GM23338 (cell line): Measurements from ENCODE around the gene UGGT2. TPM values are rescaled to one million over a fixed set of nuclear protein-coding genes. Genes with fewer than 3 reads are reported as not detected.

ENCODE experiments used
- ATAC-seq: fragments of 200-7000 bp; cut with Tn5 transposase; 3 replicates; pipeline ENCODE4 v1.9.1; 2020
- DNase-seq: peaks from one replicate; pipeline ENCODE4 v3.0.0-alpha.2; 2015; ENCODE audit warnings: low spot score
- H2AFZ ChIP-seq: fragments of 200-600 bp; sonication (generic); 2 replicates; pipeline ENCODE4 v1.8.0; 2016; ENCODE audit warnings: antibody characterized with exemption, mild to moderate bottlenecking, moderate library complexity
- H3F3A ChIP-seq: fragments of 200-600 bp; sonication (generic); replicated peaks from 2 replicates; pipeline ENCODE4 v1.8.0; 2017; ENCODE audit warnings: antibody characterized with exemption, mixed run types, low read depth
- H3K27ac ChIP-seq: fragments of 200-600 bp; sonication (generic); 2 replicates; pipeline ENCODE4 v1.6.1; 2016; ENCODE audit warnings: low read depth
- H3K27me3 ChIP-seq: fragments of 200-600 bp; sonication (generic); 2 replicates; pipeline ENCODE4 v1.8.0; 2016; ENCODE audit warnings: mild to moderate bottlenecking, mixed run types, moderate library complexity; ENCODE audit not compliant: insufficient read depth
- H3K36me3 ChIP-seq: fragments of 200-600 bp; sonication (generic); 2 replicates; pipeline ENCODE4 v1.8.0; 2016; ENCODE audit warnings: mild to moderate bottlenecking; ENCODE audit not compliant: insufficient read depth
- H3K4me1 ChIP-seq: fragments of 200-600 bp; sonication (generic); 2 replicates; pipeline ENCODE4 v1.8.0; 2016; ENCODE audit warnings: mild to moderate bottlenecking, moderate library complexity; ENCODE audit not compliant: insufficient read depth
- H3K4me2 ChIP-seq: fragments of 200-600 bp; sonication (generic); 2 replicates; pipeline ENCODE4 v1.7.1; 2017; ENCODE audit warnings: mixed run types
- H3K4me3 ChIP-seq: fragments of 200-600 bp; sonication (generic); 2 replicates; pipeline ENCODE4 v1.6.1; 2016; ENCODE audit warnings: mixed run types
- H3K79me2 ChIP-seq: fragments of 200-600 bp; sonication (generic); replicated peaks from 2 replicates; pipeline ENCODE4 v1.8.0; 2017; ENCODE audit warnings: mild to moderate bottlenecking; ENCODE audit not compliant: insufficient read depth
- H3K9me2 ChIP-seq: fragments of 200-600 bp; sonication (generic); 2 replicates; pipeline ENCODE4 v1.8.0; 2017; ENCODE audit not compliant: insufficient read depth
- H4K20me1 ChIP-seq: fragments of 200-600 bp; sonication (generic); replicated peaks from 2 replicates; pipeline ENCODE4 v1.8.0; 2017; ENCODE audit warnings: mild to moderate bottlenecking; ENCODE audit not compliant: insufficient read depth
- H3K27ac Mint-ChIP-seq: 2 replicates; pipeline ENCODE4 v1.8.0; 2020; ENCODE audit warnings: inconsistent platforms, mild to moderate bottlenecking, moderate library complexity, mixed read lengths
- H3K27me3 Mint-ChIP-seq: 3 replicates; pipeline ENCODE4 v1.8.0; 2022; ENCODE audit warnings: low read depth, mild to moderate bottlenecking, moderate library complexity, mixed read lengths, inconsistent platforms; ENCODE audit not compliant: insufficient read depth, poor library complexity
- H3K36me3 Mint-ChIP-seq: 3 replicates; pipeline ENCODE4 v1.8.0; 2021; ENCODE audit warnings: low read depth, mild to moderate bottlenecking, inconsistent platforms, moderate library complexity, mixed read lengths
- H3K4me1 Mint-ChIP-seq: 3 replicates; pipeline ENCODE4 v1.8.0; 2020; ENCODE audit warnings: mild to moderate bottlenecking, inconsistent platforms, mixed read lengths
- H3K4me3 Mint-ChIP-seq: 3 replicates; pipeline ENCODE4 v1.8.0; 2021; ENCODE audit warnings: moderate library complexity, mild to moderate bottlenecking, inconsistent platforms, mixed read lengths
- H3K9me3 Mint-ChIP-seq: 3 replicates; pipeline ENCODE4 v1.8.0; 2020; ENCODE audit warnings: moderate library complexity, mild to moderate bottlenecking, inconsistent platforms, mixed read lengths
- ZNF331 ChIP-seq: fragments of 250-450 bp; sonication (Bioruptor Pico); IDR thresholded peaks from 2 replicates; pipeline ENCODE4 v1.5.0; 2020; ENCODE audit warnings: low read depth, mild to moderate bottlenecking, moderate library complexity
- polyA plus RNA-seq: library from polyadenylated mRNA; unstranded; fragments of >200 nt; fragmentation: Nextera tagmentation; extraction: Ambion mirVana; gene quantifications from 2 replicates; pipeline ENCODE4 v1.2.1, GENCODE V29; 2016
- total RNA-seq: library from RNA; depleted of rRNA; stranded (reverse); fragments of >200 nt; shearing (Covaris generic); gene quantifications from 2 replicates; pipeline ENCODE4 v1.2.3, GENCODE V29; 2014
- TF ChIP-seq, protein P1 (sequence below): IDR thresholded peaks from one replicate; pipeline ENCODE4 v1.6.1; 2018; ENCODE audit warnings: antibody characterized with exemption; ENCODE audit not compliant: unreplicated experiment
- TF ChIP-seq, protein P2 (sequence below): fragments of 250-450 bp; sonication (Bioruptor Pico); IDR thresholded peaks from 2 replicates; pipeline ENCODE4 v1.5.0; 2020; ENCODE audit warnings: mild to moderate bottlenecking, moderate library complexity

The UGGT2 gene
- total and polyA plus RNA-seq, 2 experiments from 2014 or later = 44.0 to 60.5 TPM

DNA sequence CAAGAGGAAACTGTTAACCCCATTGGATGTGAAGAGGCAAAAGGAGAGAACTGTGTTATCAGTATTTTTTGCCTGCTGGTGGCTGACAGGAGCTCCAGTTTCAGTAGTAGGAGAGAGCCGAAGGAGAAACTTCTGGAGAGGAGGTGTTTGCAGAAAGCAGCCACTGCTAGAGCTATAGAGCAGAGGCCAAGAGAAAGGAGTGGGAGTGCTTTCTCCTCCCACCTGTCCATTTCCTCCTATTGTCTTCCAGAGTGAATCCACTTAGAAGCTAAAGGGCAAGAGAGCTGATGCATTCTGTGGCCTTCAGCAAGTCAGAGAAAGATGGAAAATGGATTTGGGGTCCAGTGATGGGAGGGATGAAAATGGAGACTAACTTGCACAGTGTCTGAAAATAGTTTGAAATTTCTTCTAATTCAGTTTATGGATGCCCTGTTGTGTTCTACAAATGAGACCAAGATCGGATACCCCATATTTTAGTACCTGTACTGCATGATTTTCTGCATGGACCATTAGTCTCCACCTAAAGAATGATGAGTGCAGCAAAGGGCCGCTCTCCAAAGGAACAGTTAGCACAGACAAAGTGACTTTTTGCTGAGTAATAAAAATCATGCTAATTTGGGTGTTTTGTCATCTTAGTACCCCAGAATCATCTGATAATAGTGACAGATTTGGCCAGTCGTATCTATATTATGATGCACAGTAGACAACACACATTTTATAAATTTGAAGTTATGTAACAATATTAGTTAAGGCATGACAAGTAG lies 47.4 kb upstream of the UGGT2 start:
- Mint-ChIP-seq H3K9me3 (no peaks in the 10 kb centered on the region; the same call in 2 of the 3 replicates), H3K27ac (no peak overlapping the region), H3K4me3 (no peak overlapping the region), H3K36me3 (no peaks in the 10 kb centered on the region; the same call in 2 of the 3 replicates), H3K27me3 (peaks cover 4% of the 10 kb centered on the region), H3K4me1 (peaks cover 22% of the 10 kb centered on the region; the same call in 2 of the 3 replicates)
- no peaks in the 10 kb centered on the region for H3F3A ChIP-seq
- H3K4me2 ChIP-seq = no peak overlapping the region
- 0 out of 2 replicates have a peak overlapping the region, but pooled peaks have one; percentile 21 for H2AFZ ChIP-seq
- peak; percentile 76 for ATAC-seq
- TF ChIP-seq, protein P1, sequence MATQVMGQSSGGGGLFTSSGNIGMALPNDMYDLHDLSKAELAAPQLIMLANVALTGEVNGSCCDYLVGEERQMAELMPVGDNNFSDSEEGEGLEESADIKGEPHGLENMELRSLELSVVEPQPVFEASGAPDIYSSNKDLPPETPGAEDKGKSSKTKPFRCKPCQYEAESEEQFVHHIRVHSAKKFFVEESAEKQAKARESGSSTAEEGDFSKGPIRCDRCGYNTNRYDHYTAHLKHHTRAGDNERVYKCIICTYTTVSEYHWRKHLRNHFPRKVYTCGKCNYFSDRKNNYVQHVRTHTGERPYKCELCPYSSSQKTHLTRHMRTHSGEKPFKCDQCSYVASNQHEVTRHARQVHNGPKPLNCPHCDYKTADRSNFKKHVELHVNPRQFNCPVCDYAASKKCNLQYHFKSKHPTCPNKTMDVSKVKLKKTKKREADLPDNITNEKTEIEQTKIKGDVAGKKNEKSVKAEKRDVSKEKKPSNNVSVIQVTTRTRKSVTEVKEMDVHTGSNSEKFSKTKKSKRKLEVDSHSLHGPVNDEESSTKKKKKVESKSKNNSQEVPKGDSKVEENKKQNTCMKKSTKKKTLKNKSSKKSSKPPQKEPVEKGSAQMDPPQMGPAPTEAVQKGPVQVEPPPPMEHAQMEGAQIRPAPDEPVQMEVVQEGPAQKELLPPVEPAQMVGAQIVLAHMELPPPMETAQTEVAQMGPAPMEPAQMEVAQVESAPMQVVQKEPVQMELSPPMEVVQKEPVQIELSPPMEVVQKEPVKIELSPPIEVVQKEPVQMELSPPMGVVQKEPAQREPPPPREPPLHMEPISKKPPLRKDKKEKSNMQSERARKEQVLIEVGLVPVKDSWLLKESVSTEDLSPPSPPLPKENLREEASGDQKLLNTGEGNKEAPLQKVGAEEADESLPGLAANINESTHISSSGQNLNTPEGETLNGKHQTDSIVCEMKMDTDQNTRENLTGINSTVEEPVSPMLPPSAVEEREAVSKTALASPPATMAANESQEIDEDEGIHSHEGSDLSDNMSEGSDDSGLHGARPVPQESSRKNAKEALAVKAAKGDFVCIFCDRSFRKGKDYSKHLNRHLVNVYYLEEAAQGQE = no peak
- TF ChIP-seq ZNF331 = no peak
- TF ChIP-seq, protein P2, sequence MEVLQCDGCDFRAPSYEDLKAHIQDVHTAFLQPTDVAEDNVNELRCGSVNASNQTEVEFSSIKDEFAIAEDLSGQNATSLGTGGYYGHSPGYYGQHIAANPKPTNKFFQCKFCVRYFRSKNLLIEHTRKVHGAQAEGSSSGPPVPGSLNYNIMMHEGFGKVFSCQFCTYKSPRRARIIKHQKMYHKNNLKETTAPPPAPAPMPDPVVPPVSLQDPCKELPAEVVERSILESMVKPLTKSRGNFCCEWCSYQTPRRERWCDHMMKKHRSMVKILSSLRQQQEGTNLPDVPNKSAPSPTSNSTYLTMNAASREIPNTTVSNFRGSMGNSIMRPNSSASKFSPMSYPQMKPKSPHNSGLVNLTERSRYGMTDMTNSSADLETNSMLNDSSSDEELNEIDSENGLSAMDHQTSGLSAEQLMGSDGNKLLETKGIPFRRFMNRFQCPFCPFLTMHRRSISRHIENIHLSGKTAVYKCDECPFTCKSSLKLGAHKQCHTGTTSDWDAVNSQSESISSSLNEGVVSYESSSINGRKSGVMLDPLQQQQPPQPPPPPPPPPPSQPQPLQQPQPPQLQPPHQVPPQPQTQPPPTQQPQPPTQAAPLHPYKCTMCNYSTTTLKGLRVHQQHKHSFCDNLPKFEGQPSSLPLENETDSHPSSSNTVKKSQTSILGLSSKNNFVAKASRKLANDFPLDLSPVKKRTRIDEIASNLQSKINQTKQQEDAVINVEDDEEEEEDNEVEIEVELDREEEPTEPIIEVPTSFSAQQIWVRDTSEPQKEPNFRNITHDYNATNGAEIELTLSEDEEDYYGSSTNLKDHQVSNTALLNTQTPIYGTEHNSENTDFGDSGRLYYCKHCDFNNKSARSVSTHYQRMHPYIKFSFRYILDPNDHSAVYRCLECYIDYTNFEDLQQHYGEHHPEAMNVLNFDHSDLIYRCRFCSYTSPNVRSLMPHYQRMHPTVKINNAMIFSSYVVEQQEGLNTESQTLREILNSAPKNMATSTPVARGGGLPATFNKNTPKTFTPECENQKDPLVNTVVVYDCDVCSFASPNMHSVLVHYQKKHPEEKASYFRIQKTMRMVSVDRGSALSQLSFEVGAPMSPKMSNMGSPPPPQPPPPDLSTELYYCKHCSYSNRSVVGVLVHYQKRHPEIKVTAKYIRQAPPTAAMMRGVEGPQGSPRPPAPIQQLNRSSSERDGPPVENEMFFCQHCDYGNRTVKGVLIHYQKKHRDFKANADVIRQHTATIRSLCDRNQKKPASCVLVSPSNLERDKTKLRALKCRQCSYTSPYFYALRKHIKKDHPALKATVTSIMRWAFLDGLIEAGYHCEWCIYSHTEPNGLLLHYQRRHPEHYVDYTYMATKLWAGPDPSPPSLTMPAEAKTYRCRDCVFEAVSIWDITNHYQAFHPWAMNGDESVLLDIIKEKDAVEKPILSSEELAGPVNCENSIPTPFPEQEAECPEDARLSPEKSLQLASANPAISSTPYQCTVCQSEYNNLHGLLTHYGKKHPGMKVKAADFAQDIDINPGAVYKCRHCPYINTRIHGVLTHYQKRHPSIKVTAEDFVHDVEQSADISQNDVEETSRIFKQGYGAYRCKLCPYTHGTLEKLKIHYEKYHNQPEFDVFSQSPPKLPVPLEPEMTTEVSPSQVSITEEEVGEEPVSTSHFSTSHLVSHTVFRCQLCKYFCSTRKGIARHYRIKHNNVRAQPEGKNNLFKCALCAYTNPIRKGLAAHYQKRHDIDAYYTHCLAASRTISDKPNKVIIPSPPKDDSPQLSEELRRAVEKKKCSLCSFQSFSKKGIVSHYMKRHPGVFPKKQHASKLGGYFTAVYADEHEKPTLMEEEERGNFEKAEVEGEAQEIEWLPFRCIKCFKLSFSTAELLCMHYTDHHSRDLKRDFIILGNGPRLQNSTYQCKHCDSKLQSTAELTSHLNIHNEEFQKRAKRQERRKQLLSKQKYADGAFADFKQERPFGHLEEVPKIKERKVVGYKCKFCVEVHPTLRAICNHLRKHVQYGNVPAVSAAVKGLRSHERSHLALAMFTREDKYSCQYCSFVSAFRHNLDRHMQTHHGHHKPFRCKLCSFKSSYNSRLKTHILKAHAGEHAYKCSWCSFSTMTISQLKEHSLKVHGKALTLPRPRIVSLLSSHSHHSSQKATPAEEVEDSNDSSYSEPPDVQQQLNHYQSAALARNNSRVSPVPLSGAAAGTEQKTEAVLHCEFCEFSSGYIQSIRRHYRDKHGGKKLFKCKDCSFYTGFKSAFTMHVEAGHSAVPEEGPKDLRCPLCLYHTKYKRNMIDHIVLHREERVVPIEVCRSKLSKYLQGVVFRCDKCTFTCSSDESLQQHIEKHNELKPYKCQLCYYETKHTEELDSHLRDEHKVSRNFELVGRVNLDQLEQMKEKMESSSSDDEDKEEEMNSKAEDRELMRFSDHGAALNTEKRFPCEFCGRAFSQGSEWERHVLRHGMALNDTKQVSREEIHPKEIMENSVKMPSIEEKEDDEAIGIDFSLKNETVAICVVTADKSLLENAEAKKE = peak; percentile 65; the same call in 1 of the 2 replicates
- no peaks in the 10 kb centered on the region for H3K9me2 ChIP-seq
- no peaks in the 10 kb centered on the region for H3K36me3 ChIP-seq
- no peak overlapping the region for H3K4me3 ChIP-seq
- no peaks in the 10 kb centered on the region for H3K27me3 ChIP-seq
- DNase-seq = peak; percentile 40
- no peak overlapping the region for H3K27ac ChIP-seq
- no peaks in the 10 kb centered on the region for H3K79me2 ChIP-seq
- H4K20me1 ChIP-seq = no peaks in the 10 kb centered on the region
- peaks cover 9% of the 10 kb centered on the region; the same call in 1 of the 2 replicates for H3K4me1 ChIP-seq
